HG03575 (cell line): ENCODE data around the gene LARGE1.

Experiments used
- ATAC-seq: cut with Tn5 transposase; IDR thresholded peaks from one replicate; pipeline ENCODE4 v1.9.1; 2021; ENCODE audit not compliant: unreplicated experiment, insufficient number of reproducible peaks, low FRiP score; ENCODE audit errors: extremely low read depth

LARGE1 gene

DNA sequence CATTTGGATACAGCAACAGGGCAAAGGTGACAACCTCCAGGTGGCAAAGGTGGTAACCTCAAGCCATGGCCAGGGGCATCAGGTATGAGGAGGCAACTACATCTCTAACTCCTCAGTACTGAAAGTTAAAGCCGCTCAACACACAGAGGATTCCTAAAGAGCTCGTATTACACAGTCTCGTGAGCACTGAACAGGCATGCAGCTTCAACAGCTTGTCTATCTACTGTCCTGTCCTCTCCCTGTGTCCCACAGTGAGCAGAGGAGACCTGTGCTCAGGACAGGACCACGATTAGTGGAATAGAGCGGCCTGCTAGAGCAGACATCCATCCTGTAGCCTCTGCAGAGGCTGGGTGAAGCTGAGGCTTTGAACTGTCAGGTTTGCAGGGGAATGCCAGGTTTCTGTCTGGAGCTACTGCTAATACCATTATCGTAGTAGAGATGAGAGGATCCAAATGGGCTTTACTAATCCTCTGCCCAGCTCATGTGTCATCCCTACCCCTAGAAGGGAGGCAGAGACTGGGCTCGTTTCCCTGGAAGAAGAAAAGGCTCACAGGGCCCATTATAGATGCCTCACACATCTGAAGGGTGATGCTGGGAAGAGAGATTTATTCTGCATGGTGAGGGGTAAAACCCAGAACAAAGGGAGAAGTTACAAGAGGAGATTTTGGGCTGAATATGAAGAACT is 415.2 kb downstream of the LARGE1 start:
- ATAC-seq = no peak

DNA sequence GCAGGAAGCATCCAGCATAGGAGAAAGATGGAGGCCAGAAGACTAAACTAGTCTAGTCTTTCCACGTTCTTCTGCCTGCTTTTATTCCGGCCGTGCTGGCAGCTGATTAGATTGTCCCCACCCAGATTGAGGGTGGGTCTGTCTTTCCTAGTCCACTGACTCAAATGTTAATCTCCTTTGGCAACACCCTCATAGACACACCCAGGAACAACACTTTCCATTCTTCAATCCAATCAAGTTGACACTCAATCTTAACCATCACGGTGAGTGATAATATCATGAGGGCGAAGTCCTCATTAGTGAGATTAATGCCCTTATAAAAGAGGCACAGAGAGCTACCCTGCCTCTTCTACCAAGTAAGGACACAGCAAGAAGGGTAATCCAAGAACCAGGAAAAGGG is 424.2 kb downstream of the LARGE1 start:
- ATAC-seq = no peak

DNA sequence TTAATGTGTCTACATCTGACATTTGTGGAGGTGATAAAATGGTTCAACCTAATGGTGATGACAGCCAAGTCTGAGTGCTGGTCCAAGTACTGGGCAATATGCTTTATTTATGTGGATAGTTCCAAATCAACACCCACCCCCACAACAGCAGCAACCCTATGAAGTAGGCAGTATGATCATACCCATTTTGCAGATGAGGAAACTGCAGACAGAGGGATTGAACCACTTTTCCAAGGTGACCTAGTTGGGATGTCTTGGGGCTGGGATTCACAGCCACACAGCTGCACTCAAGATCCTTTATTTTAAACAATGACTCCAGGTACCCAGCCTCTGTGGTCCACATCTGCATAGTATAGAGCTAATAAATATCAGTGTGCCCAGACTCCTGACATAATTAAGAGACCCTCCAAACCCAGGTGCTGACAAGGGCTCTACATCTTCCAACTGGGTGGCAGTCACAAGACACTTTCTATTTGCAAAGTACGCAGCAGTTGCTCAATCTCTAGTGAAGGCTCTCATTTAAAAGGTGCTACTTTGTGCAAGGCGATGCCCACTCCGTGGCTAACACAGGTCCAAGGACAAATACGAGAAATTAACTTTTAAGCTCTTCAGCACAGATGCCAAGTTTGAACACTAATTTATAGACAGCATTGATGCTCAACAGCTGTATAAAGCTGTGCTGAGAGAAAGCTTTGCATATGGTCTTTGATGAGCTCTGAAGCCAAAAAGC is 426.6 kb downstream of the LARGE1 start:
- no peak for ATAC-seq

GRCh38 chr22:33492210-33492651 is 428.0 kb downstream of the LARGE1 start:
- ATAC-seq = no peak

GRCh38 chr22:33487041-33487716 is 433.1 kb downstream of the LARGE1 start:
- no peak for ATAC-seq

- no peak for ATAC-seq
Observed at GRCh38 chr22:33481550-33481949, 438.7 kb downstream of the LARGE1 start.

GRCh38 chr22:33477120-33478111 is 442.9 kb downstream of the LARGE1 start:
- no peak for ATAC-seq

- no peak for ATAC-seq
Observed at GRCh38 chr22:33476716-33477115, 443.6 kb downstream of the LARGE1 start.

DNA sequence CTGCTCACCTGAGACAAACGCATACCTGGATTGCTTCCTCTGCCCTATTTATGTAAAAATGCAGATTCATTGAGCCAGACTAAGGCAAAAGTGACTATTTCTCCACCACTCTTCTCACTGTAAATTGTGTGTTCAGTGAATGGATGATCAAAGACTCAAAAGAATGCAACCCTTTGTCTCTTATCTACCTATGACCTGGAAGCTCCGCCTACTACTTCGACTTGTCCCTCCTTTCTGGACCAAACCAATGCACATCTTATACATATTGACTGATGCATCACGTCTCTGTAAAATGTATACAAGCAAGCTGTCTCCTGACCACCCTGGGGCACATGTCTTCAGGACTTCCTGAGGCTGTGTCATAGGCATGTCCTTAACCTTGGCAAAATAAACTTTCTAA is 444.1 kb downstream of the LARGE1 start:
- ATAC-seq = no peak

DNA sequence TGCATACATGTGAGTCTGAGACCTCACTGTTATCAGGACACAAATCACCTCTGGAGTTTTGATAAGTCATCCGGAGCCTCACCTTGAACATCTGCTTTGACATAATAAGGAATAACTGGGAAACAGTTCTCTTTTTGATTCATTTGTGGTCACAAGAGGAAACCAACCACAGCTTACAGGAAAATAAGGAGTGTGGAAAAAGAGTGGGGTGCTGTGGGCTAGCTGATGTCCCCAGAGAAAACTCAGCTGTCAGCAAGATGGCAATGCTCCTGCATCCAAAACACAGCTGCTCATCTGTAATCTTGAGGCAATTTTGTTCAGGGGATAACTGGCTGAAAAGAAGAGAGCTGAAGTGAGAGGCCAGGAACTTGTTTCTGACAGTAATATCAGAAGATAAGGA is 445.7 kb downstream of the LARGE1 start:
- no peak for ATAC-seq

DNA sequence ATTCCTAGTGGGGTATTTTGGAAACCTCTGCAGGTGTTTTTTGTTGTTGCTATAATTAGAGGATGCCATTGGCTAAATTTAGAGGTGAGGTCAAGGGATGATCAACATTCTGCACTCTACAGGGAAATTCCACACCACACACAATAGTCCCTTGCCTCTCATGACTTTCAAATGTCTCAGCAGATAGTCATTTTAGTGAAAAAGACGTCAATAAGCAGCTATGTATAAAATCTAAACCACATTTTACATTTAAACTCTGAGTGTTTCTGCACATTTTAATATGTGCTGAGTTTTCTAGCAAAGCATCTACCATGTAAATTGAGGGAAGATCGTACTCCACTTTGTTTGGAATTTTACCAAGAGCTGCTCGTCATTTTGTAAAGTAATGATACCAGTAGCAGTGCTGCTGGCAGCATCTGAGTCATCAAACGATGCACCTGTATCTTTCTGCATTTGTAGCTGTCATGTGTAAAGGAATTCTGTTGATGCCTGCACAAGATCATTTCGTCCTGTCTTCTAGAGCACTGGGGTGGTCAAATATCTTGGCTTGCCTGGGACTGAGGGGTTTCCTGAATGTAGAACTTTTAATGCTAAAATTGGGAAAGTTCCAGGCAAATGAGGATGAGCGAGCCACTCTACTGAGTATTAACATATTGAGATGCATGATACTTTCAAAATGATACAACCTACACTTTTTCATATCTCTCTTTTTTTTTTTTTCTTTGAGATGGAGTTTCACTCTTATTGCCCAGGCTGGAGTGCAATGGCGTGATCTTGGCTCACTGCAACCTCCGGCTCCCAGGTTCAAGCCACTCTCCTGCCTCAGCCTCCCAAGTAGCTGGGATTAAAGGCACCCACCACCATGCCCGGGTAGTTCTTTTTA is 447.6 kb downstream of the LARGE1 start:
- no peak for ATAC-seq

DNA sequence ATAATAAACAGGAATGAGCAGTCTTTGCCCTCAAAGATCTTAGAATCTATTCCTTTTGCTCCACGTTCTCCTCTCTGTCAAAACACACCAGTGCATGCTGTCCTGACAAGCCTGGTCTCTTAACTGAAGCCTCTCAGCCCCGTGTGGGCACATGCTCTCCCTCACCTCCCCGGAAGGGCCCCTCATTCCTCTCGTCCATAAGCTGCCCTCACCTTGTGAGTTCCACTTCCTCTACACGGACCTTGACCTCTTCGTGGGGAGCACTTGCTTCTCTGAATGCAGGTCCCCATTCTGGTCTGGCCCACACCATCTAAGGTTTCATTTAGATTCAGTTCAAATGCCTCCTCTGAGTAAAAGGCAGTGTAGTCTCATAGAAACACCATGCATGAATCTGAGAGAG is 449.8 kb downstream of the LARGE1 start:
- ATAC-seq = no peak

DNA sequence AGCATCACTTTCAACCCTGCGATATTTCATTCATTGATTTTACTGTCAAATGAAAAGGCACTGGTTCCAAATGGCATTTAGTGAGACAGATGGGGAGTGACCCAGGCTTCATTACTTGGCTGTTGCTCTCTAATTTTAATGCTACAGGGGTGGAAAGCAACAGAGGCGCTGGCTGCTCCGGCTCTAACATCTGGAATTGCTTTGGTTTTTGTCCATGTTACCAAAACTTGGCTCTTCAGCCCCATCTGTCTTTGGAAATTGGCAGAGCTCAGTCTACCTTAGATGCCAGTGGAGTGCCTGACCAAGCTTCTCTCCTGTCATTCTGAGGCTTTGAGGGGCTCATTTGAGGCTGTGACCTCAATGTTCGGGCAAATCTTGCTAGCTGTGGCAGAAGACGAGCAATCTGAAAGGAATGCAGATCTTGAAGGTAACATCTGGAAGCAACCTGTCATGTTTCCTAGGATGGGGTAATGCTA is 452.6 kb downstream of the LARGE1 start:
- ATAC-seq = no peak

DNA sequence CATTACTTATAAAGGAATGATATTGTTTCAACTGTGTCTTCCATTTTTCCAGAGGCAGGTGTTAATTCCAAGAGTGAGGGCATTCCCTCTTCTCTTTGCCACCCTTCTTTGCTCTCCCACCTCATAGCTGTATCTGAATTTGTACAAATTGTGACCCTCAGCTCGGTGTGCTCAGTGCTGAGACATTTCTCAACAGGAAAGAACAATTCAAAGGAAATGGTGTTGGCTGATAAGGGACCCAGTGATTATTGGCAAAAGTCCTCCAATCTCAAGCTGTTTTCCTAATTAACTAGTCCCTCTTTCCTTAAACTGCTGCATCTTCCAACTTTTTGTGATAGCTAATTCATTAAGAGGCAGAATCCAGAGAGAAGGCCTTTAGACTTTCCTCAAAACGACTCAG is 453.2 kb downstream of the LARGE1 start:
- no peak for ATAC-seq

DNA sequence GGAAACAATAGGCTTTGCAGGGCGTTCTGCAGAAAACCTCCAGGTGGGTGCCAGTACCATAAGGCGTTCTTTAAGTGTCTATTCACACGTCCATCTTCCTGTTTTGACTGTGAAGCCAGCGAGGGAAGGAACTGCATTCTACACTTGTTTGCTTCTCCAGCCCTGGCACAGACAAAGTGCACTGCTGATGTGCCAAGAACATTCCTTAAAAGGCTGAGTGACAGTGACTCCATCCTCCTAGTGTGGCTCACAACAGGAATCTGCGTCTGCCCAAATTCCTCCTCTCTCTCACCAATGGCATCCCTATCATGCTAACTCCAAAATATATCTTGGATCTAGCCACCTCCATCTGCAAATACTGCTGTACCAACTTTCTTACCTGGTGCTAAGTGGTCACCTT is 454.7 kb downstream of the LARGE1 start:
- ATAC-seq = no peak

GRCh38 chr22:33464698-33465097 is 455.6 kb downstream of the LARGE1 start:
- ATAC-seq = no peak

- no peak for ATAC-seq
Observed at GRCh38 chr22:33461698-33462434, 458.4 kb downstream of the LARGE1 start.
